ENCODE measurements around the gene HMCN2. TPM values are rescaled to one million over a fixed set of nuclear protein-coding genes. Genes with fewer than 3 reads are reported as not detected.

HMCN2 gene
- total and polyA plus RNA-seq, 2 donors (not counting 3 experiments of a cell fraction or from before 2014, with no cell fraction given): 0.04 to 0.24 TPM

GRCh38 chr9:130452835-130453234, 187.3 kb downstream of the HMCN2 start:
- no peaks in the 10 kb centered on the region for H3K9me1 ChIP-seq (replicated peaks; ENCODE audit: control insufficient read depth, extremely low read depth, insufficient read depth, low read length)
- H3K9ac ChIP-seq (replicated peaks; ENCODE audit: extremely low read depth, insufficient read depth, low read length): no peak overlapping the region
- TF ChIP-seq POLR2A (IDR thresholded peaks at IDR 0.05; ENCODE audit: low read depth, low read length) (no peak), CTCF (IDR thresholded peaks at IDR 0.05; ENCODE audit: extremely low read depth in 1 of 2, insufficient read depth in 1 of 2, low read depth in 1 of 2, low read length in 2 of 2) (no peak), MAX (IDR thresholded peaks at IDR 0.05; ENCODE audit: insufficient read depth, insufficient read length) (no peak), GATA2 (IDR thresholded peaks at IDR 0.05; ENCODE audit: insufficient read depth, insufficient read length, low read depth, low read length) (no peak), POLR2AphosphoS5 (IDR thresholded peaks at IDR 0.05; ENCODE audit: insufficient read depth, low read depth, low read length) (no peak), JUN (IDR thresholded peaks at IDR 0.05; ENCODE audit: borderline replicate concordance, insufficient read depth, insufficient read length, low read depth) (no peak), FOS (IDR thresholded peaks at IDR 0.05; ENCODE audit: borderline replicate concordance, insufficient read depth, low read length) (no peak)
- no peak overlapping the region for H3K4me2 ChIP-seq (ENCODE audit: insufficient read depth, low read length)
- H3K9me3 ChIP-seq (replicated peaks; ENCODE audit: control insufficient read depth, insufficient read depth, low read length): no peaks in the 10 kb centered on the region
- dilution Hi-C loops (cut with MboI; ENCODE audit: extremely low pct_ligation_motif_present, low sequenced_read_pairs) (no loop called here), intact Hi-C loops (cut with micrococcal nuclease) (loop anchor here (1.0 to 5.0 kb wide), 2 partner anchors 26 to 394 kb away; no protein-coding TSS in a partner anchor)
- H3K27me3 ChIP-seq (ENCODE audit: control insufficient read depth in 2 of 2, insufficient read depth in 2 of 2, low read length in 2 of 2): peaks cover 0 to 2% of the 10 kb centered on the region in 2 experiments
- CTCF ChIA-PET: interaction anchor here (0.6 to 2.1 kb wide), 6 partner anchors 10 to 728 kb away, joined by 4 to 13 read pairs (median 5); no protein-coding TSS in a partner anchor
- H3K4me1 ChIP-seq (ENCODE audit: control insufficient read depth, extremely low read depth, insufficient read depth, low read length): peaks cover 30% of the 10 kb centered on the region
- POLR2A ChIA-PET: no interaction called here
- no peak overlapping the region for H2AFZ ChIP-seq (ENCODE audit: low read depth, low read length)
- FAIRE-seq (no peak), DNase-seq (ENCODE audit: low read depth, low spot score) (no peak)
- no peak overlapping the region for H3K27ac ChIP-seq (ENCODE audit: insufficient read depth, low read depth, low read length)
- H3K36me3 ChIP-seq (ENCODE audit: control insufficient read depth in 2 of 2, extremely low read depth in 1 of 2, insufficient read depth in 2 of 2, low read length in 2 of 2): no peaks in the 10 kb centered on the region
- no peaks in the 10 kb centered on the region for H4K20me1 ChIP-seq (replicated peaks; ENCODE audit: control insufficient read depth, extremely low read depth, insufficient read depth, low read length)
- H3K4me3 ChIP-seq (replicated peaks in 1 of 3; ENCODE audit: insufficient read depth in 1 of 3, low read depth in 1 of 3, low read length in 3 of 3): no peak overlapping the region
- H3K79me2 ChIP-seq (ENCODE audit: control insufficient read depth, insufficient read depth, low read length): no peaks in the 10 kb centered on the region
- no TSS peak for BruUV-seq (replicated peaks)
